CMK (cell line): ENCODE results near the gene PHF21B.

Source experiments
- DNase-seq: peaks from one replicate; pipeline ENCODE4 v3.0.0-alpha.2; 2010; ENCODE audit warnings: low read depth

The PHF21B gene

DNA sequence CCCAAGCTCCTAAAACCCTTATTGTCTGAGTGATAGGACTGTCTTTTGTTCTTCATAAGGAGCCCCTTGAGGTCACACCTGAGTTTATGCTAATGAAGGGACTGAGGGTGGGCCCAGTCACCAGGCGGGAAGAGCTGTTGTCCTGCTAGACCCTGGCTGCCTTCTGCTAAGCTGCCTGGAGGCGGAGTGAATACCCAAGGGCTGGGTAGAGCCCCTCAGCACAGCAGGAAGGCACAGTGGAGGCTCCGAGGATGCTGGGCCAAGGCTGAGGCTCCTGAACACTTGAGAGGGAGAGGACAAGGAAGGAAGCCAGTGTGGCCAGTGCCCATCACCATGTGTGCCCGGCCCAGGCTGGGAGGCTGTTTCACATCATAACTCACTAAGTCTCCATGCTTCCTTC lies 4.8 kb upstream of the PHF21B start:
- no peak for DNase-seq

DNA sequence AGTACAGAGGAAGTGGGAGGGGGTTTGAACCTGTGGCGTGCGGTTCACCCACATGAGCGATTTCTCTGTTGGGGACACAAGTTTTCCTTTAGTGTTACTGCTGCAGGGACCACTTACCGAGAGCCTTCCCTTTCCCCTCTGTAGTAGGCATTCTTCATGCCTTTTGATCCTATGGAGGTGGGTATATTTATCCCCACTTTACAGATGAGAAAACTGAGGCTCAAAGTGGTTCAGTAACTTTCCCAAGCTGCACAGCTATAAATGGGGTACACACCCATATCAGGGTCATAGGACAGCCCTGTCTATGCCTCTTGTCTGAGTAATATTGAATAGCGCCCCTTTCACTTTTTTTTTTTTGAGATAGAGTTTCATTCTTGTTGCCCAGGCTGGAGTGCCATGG lies 3.3 kb upstream of the PHF21B start:
- no peak for DNase-seq

DNA sequence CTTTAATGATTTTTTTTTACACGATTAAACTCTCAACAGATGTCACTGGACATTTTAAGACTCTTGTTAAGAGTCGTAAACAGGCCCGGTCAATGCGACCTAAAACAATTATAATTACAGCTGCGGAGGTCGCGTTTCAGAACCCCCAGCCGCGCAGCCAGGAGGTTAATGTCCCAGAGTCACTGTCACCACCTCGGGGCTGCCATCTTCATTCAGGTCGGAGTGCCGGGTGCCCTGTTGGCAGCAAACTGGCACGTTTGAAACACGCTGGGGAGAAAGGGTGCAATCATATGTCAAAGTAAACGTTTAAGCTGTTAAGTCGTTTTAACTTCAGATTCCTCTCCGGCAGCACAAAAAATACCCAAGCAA lies 711 bp upstream of the PHF21B start:
- no peak for DNase-seq

DNA sequence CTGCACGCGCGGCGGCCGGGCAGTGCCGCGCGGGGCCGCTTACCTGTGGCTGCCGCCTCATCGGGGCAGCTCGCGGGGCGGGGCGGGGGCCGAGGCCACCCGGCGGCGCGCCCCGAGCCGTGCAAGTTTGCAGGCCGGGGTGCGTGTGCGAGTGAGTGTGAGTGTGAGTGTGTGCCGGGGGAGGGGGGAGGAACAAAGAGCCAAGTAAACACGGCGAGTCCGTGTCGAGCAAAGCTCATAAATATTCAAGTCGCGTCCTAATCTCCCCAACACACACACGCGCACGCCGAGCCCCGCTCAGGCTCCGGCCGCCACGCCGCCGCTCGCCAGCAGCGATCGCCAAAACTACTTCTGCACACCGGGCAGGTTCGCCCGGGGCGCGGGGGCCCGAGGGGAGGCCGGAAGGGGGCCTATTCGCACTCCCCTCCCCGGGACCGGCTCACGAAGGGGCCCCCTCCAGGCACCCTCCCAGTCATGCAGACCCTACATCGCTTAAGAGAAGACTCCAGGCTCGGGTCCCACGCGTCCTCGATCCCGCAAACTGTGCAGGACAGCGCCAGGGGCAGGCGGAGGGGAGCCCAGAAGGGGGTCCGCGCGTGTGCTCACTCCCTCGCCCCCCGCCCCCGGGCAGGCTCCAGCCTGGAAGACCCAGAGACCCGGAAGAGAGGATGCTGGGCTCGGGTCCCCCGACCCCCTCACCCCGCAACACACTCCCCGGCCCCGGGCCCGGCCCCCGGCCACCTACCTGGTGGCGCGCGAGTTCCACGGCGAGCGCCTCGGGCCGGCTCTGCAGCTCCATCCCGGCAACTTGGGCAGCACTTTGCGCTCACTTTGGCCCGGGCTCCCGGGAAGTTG lies 827 bp downstream of the PHF21B start:
- no peak for DNase-seq

DNA sequence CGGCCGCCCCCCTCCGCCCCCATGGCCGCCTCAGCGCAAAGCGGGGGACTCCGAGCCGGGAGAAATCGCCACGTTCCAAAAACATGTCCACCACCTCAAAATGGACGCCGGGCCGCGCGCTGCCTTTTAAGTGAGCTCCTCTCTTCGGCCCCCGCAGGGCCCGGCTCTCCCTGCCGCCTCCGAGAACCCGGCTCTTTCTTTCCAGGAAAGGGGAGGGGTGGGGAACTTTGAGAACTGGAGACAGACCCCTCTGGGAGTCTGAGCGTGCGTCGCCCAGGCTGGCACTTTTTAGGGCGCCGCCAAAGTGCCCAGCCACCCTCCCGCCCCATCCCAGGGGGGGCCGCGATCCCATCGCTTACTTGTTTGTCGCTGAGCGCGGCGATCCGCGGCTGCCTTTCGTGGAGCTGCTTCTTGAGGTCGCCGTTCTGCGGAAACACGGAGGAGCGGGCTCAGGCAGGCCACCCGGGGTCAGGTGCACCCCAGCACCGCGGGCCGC lies 1.6 kb downstream of the PHF21B start:
- no peak for DNase-seq

DNA sequence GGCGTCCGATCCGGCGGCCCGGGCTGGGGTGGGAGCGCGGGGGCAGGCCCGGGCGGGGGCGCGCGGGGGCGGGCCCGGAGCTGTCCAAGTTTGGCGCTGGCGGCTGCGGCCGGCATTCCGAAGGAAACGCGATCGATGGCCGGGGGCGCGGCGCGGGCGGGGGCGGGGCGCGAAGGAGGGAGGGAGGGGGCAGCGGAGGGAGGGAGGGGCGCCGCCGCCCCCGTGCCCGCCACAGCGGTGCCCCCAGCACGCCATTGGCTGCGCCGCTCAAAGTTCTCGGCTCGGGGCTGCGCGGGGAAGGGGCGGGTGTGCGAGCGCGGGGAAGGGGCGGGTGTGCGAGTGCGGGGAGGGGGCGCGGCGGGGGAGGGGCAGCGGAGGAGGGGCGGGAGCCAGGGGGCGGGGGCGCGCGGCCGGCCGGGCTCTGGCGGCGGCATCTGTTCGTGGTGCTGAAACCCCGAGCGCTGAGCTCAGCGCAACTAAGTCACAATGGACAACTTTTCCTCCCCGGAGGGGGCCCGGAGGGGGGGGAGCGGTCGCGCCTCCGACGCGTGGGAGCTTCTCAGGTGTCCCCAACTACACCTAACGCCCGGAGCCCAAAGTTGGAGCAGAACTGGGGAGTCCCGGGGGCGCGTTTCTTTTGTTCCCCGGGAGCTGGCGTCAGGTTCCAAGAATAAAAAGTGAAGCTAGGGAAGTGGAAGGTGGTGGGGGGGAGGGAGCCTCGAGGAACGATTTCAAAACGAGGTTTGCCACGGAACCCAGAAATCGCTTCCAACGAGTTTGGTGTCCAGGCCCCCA lies 2.2 kb downstream of the PHF21B start:
- DNase-seq = no peak

DNA sequence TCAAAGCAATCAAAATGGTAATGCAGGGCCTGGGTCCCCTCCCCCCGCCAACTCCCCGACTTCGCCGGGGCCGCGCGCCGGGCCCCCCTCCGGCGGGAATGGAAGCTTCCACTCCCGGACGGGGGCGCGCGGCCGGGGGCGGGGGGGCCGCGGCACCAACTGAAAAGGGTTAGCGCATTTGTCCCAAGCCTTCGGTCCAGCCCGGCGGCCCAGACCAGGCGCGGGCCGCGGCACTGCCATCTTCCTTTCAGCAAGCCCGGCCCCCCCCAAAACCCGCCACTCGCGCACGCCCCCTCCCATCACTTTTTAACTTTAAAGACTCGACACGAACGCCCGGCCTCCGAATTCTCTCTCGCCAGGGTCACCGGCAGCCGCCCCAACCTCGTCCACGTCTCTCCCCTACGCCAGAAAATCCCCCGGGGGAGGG lies 2.8 kb downstream of the PHF21B start:
- DNase-seq = no peak

DNA sequence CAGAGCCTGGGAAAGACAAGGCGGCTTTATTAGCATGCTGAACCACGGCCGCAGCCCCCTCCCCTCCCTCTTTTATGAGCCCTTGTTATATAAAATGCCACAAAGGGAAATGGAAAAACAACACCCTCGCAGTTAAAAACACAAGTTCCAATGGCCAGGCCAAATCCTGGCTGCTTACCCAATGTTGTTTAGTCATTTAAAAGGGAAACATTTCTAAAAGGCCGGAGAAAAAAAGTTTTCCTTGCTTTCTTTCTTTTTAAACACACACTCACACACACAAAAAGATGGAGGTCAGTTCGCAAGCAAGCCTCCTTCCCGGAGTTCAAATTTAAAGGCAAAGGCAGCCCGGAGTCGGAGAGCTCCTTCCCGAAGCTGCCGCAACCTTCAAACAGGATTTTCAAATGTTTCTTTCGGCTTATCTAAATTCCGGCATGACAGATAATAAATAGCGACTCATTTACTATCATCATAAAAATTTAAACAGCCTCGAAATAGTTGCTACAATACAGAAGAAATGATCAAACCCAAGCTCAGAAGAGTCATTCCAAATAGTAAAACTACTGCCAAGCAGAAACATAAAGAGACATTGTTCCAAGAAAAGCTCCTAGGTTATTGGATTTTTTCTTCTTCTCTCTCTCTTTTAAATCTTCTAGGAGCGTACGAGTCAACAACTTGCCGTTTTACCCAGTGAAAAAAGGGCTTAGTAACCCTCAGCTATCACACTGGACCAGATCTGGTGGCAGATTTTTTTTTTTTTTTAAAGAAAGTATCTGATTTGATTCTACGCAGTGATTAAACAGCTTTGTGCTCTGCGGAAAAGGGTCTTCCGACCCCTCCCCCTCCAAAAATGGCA lies 3.5 kb downstream of the PHF21B start:
- DNase-seq = no peak

DNA sequence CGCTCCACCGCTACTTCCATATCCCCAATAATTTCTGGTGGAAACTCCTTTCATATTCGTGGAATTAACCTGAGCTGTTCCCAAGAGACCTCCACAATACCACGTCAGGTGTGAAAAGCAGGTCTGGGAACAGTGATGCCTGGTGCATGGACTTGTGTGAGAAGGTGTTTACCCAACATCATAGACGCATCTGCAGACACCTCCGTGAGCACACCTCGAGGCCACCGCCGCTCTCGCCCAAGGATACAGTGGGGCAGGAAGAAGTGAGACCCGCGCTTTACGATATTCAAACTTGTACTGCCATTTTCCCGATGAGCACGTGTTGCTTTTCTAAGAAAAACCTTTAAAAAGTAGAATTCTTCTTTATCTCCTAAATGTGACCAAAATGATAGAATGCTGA lies 8.2 kb downstream of the PHF21B start:
- DNase-seq = no peak

DNA sequence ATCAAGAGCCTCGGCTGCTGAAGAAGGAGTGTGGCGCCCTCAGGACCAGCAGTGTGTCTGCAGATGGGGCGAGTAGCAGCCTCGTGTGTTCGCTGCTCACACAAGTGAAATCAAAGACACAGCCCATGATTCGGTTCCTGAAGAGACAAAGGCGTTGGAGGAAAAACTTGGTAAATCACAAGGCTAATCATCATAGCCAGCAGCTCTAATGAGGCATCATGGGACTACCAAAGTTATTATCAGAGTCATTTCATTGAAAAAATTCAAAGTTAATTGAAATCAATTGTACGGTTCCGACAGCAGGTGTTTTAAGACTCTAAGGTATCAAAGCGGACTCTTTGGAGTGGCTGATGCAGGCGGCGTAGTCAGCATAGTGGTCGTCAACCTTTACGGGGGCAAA lies 9.5 kb downstream of the PHF21B start:
- no peak for DNase-seq

DNA sequence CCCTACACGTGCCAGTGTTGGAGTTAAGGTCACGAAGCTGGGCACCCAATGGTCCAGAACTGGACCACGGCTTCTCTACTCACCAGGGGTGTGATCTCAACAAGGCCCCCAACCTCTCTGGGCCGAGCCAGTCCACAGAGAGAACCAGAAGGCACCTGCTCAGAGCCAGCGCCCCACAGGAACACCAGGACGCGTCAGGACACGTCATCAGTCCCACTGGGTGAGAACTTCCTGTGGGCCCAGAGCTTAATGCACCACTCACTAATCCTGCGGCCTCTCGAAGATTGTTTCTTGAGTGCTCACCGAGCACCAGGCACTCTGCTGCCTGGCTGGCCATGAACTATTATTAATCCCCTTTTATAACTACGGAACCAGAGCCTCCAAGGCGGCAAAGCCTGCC lies 10.1 kb downstream of the PHF21B start:
- no peak for DNase-seq

DNA sequence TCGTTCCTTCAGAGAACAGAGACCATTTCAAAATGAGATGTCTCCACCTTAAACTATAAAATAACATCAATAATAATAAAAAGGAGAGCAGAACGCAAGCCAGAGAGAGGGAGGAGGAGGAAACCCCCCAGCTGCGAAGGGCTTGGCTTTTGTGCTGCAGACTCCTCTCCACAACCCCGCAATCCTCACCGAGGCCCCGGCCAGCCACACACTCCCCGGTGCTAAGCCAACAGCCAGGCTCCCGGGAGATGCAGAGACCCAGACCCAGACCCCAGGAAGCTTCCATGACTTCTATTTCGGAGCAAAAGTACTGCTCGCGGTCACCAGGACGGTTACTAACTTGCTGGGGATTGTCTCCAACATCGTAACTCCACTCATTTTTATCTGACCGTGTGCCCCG lies 10.6 kb downstream of the PHF21B start:
- DNase-seq = no peak

DNA sequence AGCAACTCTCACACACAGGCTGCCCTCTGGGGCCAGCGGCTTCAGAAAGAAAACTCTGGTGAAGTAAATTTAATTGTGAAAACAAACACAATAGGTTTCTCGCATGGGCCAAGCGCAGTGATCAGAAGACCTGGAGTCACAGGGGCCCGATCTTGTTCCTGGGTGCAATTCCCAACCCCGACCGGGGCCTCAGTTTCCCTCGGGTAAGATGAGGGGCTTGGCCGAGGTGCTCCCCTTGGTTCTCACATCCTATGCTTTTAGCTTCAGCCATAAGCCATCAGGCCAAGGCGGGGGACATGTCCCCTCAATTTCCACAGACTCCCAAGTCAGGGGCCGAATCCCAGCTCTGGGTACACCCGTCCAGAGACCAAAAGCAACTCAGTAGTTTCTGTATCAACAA lies 11.5 kb downstream of the PHF21B start:
- no peak for DNase-seq

DNA sequence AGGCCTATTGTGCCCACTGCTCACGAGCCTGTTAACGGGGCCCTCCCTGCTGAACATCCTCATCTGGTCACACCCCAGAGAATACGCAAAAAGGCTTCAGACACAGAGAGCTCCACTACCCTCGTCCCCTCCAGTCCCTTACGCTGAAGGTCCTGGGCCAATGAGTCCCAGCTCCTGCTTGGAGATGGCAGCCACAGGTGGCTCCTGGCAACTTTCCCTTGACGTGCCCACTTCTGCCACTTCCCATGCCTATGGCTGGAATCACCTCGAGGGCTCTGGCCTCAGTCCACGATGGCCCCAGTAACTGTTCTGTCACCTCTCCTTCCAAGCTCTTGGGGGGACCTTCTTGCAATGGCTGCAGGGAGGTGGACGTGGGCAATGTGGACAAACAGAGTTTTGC lies 12.7 kb downstream of the PHF21B start:
- no peak for DNase-seq

DNA sequence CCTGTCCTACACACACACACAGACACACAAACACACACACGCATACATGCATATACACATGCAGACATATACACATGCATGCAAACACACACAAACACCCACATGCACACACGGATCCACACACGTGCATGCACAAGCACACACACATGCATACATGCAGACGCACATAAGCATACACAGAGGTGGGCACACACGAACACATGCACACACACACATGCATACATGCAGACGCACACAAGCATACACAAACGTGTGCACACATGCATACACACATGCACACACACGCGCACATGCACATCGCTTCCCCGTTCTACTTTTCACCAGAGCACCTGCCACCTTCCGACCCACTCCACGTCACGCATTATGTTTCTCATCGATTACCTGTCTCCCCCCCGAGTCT lies 13.2 kb downstream of the PHF21B start:
- no peak for DNase-seq

DNA sequence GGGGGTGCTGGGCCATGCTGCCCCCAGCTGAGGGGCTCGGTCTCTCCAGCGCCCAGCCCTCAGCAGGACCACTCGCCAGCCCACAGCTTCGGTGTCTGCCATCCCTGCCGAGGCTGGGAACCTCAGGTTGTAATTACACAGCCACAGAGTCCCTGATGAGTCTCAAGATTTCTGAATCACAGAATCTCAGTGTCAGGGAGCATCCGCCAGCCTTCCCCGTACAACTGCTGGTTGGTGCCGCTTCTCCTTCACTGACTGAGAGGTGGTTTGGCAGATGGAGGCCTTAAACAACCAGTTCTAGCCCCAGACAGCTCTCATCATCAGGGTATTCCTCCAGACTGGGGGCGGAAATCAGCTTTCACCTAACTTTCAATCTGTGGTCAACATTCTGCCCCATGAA lies 13.7 kb downstream of the PHF21B start:
- DNase-seq = no peak

DNA sequence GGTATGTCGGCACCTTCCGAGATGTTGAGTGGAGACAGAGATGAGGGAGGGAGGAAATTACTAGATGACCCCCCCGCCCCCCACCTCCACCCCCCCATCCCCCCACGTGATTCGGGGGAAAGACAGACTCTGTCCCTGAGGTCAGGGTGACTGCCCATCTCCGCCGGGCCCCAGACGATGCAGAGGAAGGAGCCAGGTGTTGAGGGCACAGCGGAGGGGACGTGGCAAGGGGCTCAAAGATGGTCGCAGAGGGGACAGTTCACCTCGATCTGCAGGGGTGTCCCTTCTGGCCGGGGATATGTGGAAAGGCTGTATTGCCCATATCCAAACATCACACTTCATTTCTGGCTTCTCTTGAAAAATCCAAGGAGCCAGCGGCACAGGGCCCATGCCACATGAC lies 14.1 kb downstream of the PHF21B start:
- DNase-seq = no peak

DNA sequence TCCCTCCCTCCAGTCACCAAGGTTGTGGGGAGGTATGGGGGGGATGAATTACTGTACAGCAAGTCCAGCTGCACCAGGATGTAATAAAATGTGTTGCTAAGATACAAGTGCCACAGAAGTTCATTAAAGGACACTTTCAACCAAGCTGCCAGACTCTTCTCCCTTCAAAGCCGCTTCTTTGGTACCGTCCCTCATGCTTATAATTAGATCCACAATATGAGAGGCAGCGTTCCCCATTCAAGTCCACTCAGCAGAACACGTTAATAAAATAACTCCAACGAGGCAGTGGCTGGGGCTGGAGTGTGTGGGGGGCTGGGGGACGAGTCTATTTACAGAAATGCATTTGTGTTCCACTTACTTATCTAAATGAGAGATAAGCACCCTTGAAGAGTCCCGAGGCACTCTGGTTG lies 14.7 kb downstream of the PHF21B start:
- no peak for DNase-seq

DNA sequence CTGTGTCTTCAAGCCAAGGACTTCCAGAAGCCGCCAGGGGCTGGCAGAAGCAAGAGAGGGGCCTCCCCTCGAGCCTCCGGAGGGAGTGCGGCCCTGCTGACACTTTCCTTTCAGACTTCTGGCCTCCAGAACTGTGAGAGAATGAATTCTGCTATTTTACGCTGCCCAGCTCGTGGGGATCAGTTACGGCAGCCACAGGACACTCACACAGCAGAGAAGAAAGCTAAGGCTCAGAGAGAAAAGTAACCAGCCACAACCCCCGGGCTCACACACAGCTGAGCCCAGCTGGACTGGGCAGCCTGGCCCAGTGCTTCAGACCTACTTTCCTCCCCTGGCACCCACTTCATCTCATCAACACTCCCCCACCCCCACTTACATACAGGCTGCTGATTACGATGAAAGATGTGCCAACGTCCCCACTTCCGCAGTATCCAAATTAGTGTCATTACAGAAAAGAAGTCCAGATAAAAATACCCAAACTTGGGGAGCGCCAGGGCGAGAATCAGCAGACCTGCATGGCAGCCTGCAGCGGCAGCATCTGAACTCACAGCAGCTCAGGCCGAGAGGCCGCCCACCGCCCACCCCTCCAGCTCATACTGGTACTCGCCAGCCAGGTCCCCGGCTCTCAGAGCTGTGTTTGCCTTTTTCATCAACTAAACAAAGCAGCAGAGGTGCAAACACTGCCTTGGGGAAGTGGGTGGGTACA lies 15.3 kb downstream of the PHF21B start:
- DNase-seq = no peak

DNA sequence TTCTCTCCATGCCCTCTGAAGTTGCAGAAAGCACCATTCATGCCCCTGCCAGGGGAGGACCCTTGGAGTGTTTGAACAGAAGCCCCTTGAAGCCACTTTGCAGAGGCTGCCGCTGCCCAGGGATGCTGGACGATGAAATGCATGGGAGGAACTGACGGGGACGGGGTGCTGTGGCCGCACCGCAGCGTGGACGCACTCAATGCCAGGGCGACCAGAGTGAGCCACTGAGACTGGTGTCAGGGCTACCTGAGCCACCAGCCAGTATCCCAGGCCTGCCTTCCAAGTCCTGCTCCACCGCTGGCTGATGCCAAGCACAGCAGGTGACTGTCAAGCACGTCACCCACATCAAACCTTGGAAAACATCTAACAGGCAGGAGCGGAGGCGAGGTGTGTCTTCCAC lies 17.6 kb downstream of the PHF21B start:
- no peak for DNase-seq

DNA sequence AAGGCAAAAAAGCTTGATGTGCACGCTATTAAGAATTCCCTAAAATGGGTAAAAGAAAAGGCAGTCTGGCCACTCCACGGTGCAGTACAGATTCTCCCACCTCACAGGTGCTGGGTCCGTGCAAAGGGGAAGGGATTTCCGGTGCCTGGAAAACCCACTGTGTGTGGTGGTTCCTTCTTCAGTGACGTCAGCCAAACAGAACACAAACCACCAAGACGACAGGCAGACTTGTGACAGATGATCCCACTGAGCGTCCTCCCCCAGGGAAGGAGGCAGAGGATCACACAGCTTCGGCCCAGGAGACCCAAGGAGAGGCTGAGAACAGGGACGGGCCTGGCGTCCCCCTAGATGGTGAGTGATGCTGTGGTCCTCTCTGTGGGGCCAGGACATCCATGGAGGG lies 18.6 kb downstream of the PHF21B start:
- no peak for DNase-seq

DNA sequence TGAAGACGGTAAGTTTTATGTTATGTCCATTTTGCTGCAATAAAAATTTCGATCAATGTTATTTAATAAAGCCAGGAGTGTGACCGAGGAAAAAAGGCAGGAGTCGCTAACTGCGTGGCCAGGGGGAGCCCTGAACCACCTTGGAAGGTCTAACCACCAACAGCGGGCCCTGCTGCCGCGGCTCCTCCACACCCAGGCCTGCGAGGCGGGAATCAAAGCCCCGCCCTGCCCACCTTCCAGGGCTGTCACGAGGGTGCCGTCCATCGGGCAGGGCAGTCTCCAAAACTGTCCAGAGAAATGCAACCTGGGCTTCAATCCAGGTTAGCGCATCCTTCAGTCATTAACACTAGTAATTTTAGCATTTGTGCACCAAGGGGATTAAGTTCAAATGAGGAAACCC lies 19.0 kb downstream of the PHF21B start:
- no peak for DNase-seq
